C4-2B (cell line): ENCODE measurements around the gene INAFM1.

Experiments
- H3K27ac ChIP-seq: fragments of 450-650 bp; 2 replicates; pipeline ENCODE4 v1.5.1; 2017
- ZFX ChIP-seq: fragments of 450-650 bp; IDR thresholded peaks from 2 replicates; pipeline ENCODE4 v1.6.1; 2017
- TF ChIP-seq, protein P1 (sequence below): fragments of 450-650 bp; conservative IDR thresholded peaks from 2 replicates; pipeline ENCODE4 v1.5.1; 2017; ENCODE audit warnings: mild to moderate bottlenecking

The INAFM1 gene

DNA sequence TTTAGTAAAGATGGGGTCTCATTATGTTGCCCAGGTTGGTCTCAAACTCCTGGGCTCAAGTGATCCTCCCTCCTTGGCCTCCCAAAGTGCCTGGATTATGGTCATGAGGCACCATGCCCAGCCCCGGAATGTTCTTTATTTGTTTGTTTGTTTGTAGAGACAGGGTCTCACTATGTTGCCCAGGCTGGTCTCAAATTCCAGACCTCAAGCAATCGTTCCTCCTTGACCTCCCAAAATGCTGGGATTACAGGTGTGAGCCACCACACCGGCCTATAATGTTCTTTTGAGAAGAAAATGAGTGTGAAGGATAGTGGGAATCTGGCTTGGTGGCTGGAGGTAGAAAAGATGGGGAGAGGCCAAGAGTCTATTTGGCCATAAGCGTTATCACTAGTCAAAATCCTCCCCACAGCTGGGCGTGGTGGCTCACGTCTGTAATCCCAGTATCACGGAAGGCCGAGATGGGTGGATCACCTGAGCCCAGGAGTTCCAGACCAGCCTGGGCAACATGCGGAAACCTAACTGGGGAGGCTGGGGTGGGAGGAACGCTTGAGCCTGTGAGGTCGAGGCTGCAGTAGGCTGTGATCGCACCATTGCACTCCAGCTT is 38.5 kb upstream of the INAFM1 start:
- TF ChIP-seq, protein P1, sequence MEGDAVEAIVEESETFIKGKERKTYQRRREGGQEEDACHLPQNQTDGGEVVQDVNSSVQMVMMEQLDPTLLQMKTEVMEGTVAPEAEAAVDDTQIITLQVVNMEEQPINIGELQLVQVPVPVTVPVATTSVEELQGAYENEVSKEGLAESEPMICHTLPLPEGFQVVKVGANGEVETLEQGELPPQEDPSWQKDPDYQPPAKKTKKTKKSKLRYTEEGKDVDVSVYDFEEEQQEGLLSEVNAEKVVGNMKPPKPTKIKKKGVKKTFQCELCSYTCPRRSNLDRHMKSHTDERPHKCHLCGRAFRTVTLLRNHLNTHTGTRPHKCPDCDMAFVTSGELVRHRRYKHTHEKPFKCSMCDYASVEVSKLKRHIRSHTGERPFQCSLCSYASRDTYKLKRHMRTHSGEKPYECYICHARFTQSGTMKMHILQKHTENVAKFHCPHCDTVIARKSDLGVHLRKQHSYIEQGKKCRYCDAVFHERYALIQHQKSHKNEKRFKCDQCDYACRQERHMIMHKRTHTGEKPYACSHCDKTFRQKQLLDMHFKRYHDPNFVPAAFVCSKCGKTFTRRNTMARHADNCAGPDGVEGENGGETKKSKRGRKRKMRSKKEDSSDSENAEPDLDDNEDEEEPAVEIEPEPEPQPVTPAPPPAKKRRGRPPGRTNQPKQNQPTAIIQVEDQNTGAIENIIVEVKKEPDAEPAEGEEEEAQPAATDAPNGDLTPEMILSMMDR, result no peak
- TF ChIP-seq ZFX, result no peak
- H3K27ac ChIP-seq, result no peak overlapping the region

- TF ChIP-seq, protein P1, result no peak
- H3K27ac ChIP-seq, result no peak overlapping the region
These were observed 35.5 kb upstream of the INAFM1 start for GRCh38 chr19:47239152-47239551.

- no peak for TF ChIP-seq ZFX
- TF ChIP-seq, protein P1, result no peak
- no peak overlapping the region for H3K27ac ChIP-seq
These were observed 34.9 kb upstream of the INAFM1 start for GRCh38 chr19:47239610-47240296.

- TF ChIP-seq, protein P1, result no peak
- no peak for TF ChIP-seq ZFX
- peak overlapping the region; percentile 53 for H3K27ac ChIP-seq
These were observed 34.1 kb upstream of the INAFM1 start for GRCh38 chr19:47240556-47240955.

GRCh38 chr19:47240996-47241918 is 33.4 kb upstream of the INAFM1 start:
- peak overlapping the region; percentile 53 for H3K27ac ChIP-seq
- TF ChIP-seq, protein P1, result no peak
- TF ChIP-seq ZFX, result no peak

DNA sequence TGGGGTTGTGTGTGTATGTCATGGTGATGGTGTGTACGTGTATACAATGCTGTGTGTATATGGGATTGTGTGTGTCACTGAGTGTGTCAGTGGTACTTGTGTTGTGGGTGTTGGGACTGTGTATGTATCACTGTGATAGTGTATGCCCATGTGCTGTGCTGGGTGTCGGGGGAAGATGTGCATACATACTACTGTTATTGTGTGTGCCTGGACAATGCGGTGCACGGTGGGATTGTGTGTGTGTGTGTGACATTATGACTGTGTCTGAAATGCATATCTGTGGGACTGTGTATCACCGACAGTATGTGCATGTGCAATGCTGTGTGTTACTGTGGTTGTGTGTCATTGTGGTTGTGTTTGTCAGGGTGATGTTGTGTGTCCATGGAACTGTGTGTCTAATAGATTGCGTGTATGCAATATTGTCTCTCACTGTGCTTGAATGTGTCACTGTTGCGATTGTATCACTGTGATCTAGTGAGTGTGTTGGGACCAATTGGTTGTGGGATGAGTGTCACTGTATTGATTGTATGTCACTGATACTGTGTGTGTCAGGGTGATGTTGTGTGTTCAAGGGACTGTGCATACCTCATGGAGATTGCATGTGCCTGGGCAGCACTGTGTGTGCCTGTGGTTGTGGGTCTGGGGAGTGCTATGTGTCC is 32.6 kb upstream of the INAFM1 start:
- peak overlapping the region; percentile 53 for H3K27ac ChIP-seq
- no peak for TF ChIP-seq ZFX
- TF ChIP-seq, protein P1, result no peak
